WERI-Rb-1 (cell line): ENCODE results near the gene RAE1.

ENCODE experiments used
- DNase-seq: peaks from one replicate; pipeline ENCODE4 v3.0.0-alpha.2; 2020
- H3K27ac ChIP-seq: fragments of 250-450 bp; sonication (Bioruptor Pico); 2 replicates; pipeline ENCODE4 v1.5.1; 2020; ENCODE audit warnings: mild to moderate bottlenecking, moderate library complexity
- H3K27me3 ChIP-seq: fragments of 250-450 bp; sonication (Bioruptor Pico); 2 replicates; pipeline ENCODE4 v1.5.1; 2021; ENCODE audit warnings: mild to moderate bottlenecking, low read depth, moderate library complexity; ENCODE audit not compliant: insufficient read depth, severe bottlenecking
- H3K36me3 ChIP-seq: fragments of 250-450 bp; sonication (Bioruptor Pico); 2 replicates; pipeline ENCODE4 v1.5.1; 2020; ENCODE audit warnings: mild to moderate bottlenecking, moderate library complexity
- H3K4me3 ChIP-seq: 2 replicates; pipeline ENCODE4 v1.5.1; 2011; ENCODE audit warnings: low read depth, mild to moderate bottlenecking, control low read depth, low read length
- H3K9me3 ChIP-seq: fragments of 250-450 bp; sonication (Bioruptor Pico); 2 replicates; pipeline ENCODE4 v1.5.1; 2021; ENCODE audit warnings: mild to moderate bottlenecking, moderate library complexity; ENCODE audit not compliant: severe bottlenecking
- TF ChIP-seq, protein P1 (sequence below): IDR thresholded peaks from 2 replicates; pipeline ENCODE4 v1.5.1; 2011; ENCODE audit warnings: low read depth, mild to moderate bottlenecking, control low read depth, inconsistent platforms, low read length

Gene RAE1

GRCh38 chr20:57361517-57361916 is 10.5 kb downstream of the RAE1 start:
- H3K27ac ChIP-seq: no peak overlapping the region
- H3K4me3 ChIP-seq: no peak overlapping the region
- H3K36me3 ChIP-seq: peaks cover 48% of the 10 kb centered on the region
- TF ChIP-seq, protein P1, sequence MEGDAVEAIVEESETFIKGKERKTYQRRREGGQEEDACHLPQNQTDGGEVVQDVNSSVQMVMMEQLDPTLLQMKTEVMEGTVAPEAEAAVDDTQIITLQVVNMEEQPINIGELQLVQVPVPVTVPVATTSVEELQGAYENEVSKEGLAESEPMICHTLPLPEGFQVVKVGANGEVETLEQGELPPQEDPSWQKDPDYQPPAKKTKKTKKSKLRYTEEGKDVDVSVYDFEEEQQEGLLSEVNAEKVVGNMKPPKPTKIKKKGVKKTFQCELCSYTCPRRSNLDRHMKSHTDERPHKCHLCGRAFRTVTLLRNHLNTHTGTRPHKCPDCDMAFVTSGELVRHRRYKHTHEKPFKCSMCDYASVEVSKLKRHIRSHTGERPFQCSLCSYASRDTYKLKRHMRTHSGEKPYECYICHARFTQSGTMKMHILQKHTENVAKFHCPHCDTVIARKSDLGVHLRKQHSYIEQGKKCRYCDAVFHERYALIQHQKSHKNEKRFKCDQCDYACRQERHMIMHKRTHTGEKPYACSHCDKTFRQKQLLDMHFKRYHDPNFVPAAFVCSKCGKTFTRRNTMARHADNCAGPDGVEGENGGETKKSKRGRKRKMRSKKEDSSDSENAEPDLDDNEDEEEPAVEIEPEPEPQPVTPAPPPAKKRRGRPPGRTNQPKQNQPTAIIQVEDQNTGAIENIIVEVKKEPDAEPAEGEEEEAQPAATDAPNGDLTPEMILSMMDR: no peak
- H3K27me3 ChIP-seq: no peaks in the 10 kb centered on the region
- H3K9me3 ChIP-seq: no peaks in the 10 kb centered on the region
- no peak for DNase-seq

- Histone ChIP-seq H3K27me3 (no peaks in the 10 kb centered on the region), H3K9me3 (no peaks in the 10 kb centered on the region), H3K36me3 (peaks cover 74% of the 10 kb centered on the region), H3K27ac (no peak overlapping the region), H3K4me3 (no peak overlapping the region)
- DNase-seq: no peak
- TF ChIP-seq, protein P1: no peak
Measured at GRCh38 chr20:57364451-57364850, 13.4 kb downstream of the RAE1 start.

- no peaks in the 10 kb centered on the region for H3K9me3 ChIP-seq
- H3K36me3 ChIP-seq: peaks cover 92% of the 10 kb centered on the region
- no peaks in the 10 kb centered on the region for H3K27me3 ChIP-seq
- no peak overlapping the region for H3K27ac ChIP-seq
- H3K4me3 ChIP-seq: no peak overlapping the region
- no peak for DNase-seq
- TF ChIP-seq, protein P1: no peak
Measured at GRCh38 chr20:57369596-57369995, 18.5 kb downstream of the RAE1 start.

DNA sequence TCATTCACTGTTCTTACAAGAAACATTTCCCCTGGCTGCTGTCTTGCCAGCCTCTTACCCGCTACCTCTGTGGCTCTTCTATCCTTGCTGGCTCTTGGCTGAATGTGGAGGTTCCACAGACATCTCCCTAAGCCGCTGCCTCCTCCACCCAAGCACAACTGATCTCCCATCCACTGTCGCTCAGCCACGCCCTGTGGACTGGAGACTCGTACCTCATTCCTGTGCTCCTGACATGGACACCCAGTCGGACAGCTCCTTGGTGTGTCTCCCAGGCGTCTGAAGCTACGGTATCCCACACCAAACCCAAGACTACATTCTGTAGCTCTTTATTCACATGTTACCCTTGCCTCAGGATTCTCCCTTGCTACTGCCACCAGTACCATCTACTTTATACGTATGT is 19.3 kb downstream of the RAE1 start:
- TF ChIP-seq, protein P1: no peak
- no peak overlapping the region for H3K27ac ChIP-seq
- peaks cover 92% of the 10 kb centered on the region for H3K36me3 ChIP-seq
- no peaks in the 10 kb centered on the region for H3K27me3 ChIP-seq
- H3K4me3 ChIP-seq: no peak overlapping the region
- DNase-seq: no peak
- H3K9me3 ChIP-seq: no peaks in the 10 kb centered on the region

GRCh38 chr20:57371363-57371762 is 20.3 kb downstream of the RAE1 start:
- Histone ChIP-seq H3K27ac (no peak overlapping the region), H3K9me3 (no peaks in the 10 kb centered on the region), H3K27me3 (no peaks in the 10 kb centered on the region), H3K4me3 (no peak overlapping the region), H3K36me3 (peaks cover 92% of the 10 kb centered on the region)
- TF ChIP-seq, protein P1: no peak
- DNase-seq: no peak

DNA sequence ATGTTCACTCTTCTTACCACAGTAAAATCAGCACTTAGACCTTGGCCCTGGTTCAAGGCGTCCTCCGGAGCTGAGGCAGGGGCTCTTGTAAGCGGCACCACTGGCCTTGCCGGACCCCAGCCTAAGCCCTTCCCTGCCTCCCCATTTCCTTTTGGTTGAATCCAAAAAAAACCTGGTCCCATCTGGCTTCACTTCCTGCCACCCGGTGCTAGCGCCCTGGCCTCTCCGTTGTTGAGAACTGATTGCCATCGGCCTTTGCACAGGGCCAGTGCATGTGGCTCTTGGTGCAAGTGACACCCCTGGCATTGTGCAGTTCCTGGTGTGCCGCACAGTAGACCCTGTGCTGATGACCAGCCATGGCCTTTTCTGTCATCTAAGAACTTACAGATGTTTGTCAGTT is 21.1 kb downstream of the RAE1 start:
- TF ChIP-seq, protein P1: no peak

More for the DNA sequence above, 21.1 kb downstream of the RAE1 start:
- Histone ChIP-seq H3K36me3 (peaks cover 92% of the 10 kb centered on the region), H3K27me3 (no peaks in the 10 kb centered on the region), H3K4me3 (no peak overlapping the region), H3K27ac (no peak overlapping the region), H3K9me3 (no peaks in the 10 kb centered on the region)
- DNase-seq: no peak
